GM08714 (cell line): Measurements from ENCODE around the gene ACSM2A.
"Not testable (repeated sequence)": the region's sequence is repeated elsewhere in the genome, so short reads cannot be mapped to it uniquely, and the experiment has no call there.

ENCODE experiments used
- H3K4me3 ChIP-seq: fragments of 200-500 bp; sonication (Bioruptor generic); 2 replicates; pipeline ENCODE4 v1.5.1; 2014; ENCODE audit warnings: mild to moderate bottlenecking, low read length, inconsistent platforms
- ZNF274 ChIP-seq: IDR thresholded peaks from 2 replicates; pipeline ENCODE4 v1.6.1; 2012; ENCODE audit warnings: mild to moderate bottlenecking, low read depth, low read length

Gene ACSM2A, protein sequence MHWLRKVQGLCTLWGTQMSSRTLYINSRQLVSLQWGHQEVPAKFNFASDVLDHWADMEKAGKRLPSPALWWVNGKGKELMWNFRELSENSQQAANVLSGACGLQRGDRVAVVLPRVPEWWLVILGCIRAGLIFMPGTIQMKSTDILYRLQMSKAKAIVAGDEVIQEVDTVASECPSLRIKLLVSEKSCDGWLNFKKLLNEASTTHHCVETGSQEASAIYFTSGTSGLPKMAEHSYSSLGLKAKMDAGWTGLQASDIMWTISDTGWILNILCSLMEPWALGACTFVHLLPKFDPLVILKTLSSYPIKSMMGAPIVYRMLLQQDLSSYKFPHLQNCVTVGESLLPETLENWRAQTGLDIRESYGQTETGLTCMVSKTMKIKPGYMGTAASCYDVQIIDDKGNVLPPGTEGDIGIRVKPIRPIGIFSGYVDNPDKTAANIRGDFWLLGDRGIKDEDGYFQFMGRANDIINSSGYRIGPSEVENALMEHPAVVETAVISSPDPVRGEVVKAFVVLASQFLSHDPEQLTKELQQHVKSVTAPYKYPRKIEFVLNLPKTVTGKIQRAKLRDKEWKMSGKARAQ

DNA sequence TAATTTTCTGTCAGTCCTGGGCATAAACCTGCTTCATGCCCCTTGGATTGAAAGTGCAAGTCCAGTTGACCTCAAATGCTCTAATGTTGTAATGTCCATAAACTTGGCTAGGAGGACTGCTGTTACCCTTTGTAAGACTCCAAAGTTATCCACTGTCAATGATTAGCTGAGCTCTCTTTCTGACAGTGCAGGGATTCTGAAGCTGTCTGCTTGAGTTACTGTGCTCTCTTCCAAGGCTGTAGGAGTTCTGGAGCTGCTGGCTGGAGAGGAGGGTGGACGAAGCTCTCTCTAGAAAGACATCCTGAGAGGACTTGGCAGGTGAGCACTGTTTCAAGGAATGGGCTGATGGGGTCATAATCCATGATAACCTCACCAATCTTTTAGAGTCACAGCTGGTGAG lies at the start of gene ACSM2A:
ACSM2A (plus strand) TSS at position 158 of the 400 bp plus-strand sequence. CDS start 8,594 bp downstream, outside the sequence.
- H3K4me3 ChIP-seq: not testable (repeated sequence)

- TF ChIP-seq ZNF274: no peak
- no peak overlapping the region for H3K4me3 ChIP-seq
Observed at GRCh38 chr16:20402651-20403050, 48.7 kb upstream of the ACSM2A start.

GRCh38 chr16:20404637-20405036 lies 46.7 kb upstream of the ACSM2A start, which contains the start of gene PDILT:
Gene PDILT, minus strand, starts transcription at chr16:20404737. Its CDS starts 5,437 bp downstream, at chr16:20399300.
- H3K4me3 ChIP-seq: no peak within 1 kb of the TSS
- TF ChIP-seq ZNF274: no peak

- H3K4me3 ChIP-seq: no peak within 1 kb of the TSS
- no peak for TF ChIP-seq ZNF274
Observed at GRCh38 chr16:20409398-20410120, 41.8 kb upstream of the ACSM2A start, which contains the start of gene ACSM5. Gene ACSM5, plus strand, starts transcription at chr16:20409534. Its CDS starts 1,951 bp downstream, at chr16:20411485.

DNA sequence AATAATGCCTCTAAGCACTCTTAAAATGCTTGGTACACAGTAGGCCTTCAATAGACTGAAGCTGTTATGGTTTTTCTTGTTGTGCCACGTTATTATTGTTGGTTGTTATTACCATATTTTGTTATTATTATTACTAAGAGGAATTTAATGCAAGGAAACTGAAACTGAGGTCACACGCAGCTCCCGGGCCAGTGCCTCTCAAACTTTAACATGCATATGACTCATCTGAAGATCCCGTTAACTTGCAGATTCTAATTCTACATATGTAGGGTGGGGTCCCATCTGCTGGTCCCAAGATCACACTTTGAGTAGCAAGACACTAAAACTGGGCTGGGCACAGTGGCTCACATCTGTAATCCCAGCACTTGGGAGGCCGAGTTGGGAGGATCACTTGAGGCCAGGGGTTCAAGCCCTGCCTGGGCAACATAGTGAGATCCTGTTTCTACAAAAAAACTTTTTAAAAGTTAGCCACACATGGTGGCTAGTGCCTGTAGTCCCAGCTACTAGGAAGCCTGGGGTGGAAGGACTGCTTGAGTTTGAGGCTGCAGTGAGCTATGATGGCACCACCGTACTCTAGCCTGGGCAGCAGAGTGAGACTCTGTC lies 41.1 kb upstream of the ACSM2A start:
- H3K4me3 ChIP-seq: no peak overlapping the region
- no peak for TF ChIP-seq ZNF274

DNA sequence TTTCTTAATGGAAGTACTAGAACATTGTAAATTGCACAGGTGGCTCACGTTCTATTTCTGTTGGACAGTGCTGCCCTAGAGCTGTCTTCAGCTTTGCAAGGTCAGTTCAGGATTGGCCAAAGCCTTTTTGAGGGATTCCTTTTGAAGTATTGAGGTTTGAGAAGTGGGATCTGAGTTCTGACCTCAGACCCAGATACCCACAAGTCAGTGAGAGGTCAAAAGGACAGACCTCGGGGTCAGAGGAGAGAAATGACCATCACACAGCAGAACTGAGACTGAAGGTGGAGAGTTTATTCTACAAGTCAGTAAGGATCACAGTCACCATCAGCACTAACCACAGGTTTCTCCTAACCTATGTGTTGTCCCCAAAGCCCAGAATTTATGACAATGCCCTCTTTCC lies 40.3 kb upstream of the ACSM2A start:
- H3K4me3 ChIP-seq: no peak overlapping the region
- no peak for TF ChIP-seq ZNF274

GRCh38 chr16:20415541-20415940 lies 35.8 kb upstream of the ACSM2A start:
- TF ChIP-seq ZNF274: no peak
- no peak overlapping the region for H3K4me3 ChIP-seq

GRCh38 chr16:20419093-20419492 lies 32.2 kb upstream of the ACSM2A start:
- not testable (repeated sequence) for H3K4me3 ChIP-seq

- not testable (repeated sequence) for H3K4me3 ChIP-seq
Observed at GRCh38 chr16:20421748-20422147, 29.6 kb upstream of the ACSM2A start.

- H3K4me3 ChIP-seq: not testable (repeated sequence)
Observed at GRCh38 chr16:20423772-20424128, 27.6 kb upstream of the ACSM2A start.

DNA sequence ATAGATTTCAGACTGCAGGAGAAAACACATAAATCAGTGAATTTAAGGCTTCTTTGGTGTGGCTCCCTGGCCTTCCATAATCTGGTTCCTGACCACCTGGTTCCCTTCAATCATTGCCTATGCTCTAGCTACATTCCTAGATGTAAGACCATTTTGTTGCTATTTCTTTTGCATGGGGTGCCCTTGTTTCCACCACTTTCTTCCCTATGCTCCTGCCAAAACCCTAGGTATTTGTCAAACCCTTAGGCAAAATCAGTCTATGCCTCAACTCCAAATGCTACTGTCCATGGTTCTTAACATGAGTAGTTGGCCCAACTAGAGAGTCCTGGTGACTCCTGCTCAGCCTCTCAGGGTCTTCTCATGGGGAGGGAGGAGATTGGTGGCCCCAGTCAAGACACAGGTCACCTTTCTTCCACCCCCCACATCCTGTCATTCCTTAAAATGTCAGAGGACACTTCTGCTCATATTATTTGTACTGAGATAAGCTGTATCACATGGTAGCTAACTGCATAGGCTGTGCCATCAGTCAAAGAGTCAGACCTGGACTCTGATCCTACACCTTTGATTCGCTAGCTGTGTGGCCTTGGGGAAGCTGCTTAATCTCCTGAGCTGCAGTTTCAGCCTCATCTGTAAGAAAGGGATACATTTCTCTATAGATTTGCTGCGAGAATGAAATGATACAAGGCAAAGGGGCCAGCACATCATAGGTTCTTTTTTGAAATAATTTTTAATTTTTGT lies 27.0 kb upstream of the ACSM2A start:
- H3K4me3 ChIP-seq: no peak overlapping the region
- no peak for TF ChIP-seq ZNF274

- H3K4me3 ChIP-seq: not testable (repeated sequence)
Observed at GRCh38 chr16:20427401-20427797, 23.9 kb upstream of the ACSM2A start.

- H3K4me3 ChIP-seq: not testable (repeated sequence)
Observed at GRCh38 chr16:20429499-20429898, 21.8 kb upstream of the ACSM2A start.

DNA sequence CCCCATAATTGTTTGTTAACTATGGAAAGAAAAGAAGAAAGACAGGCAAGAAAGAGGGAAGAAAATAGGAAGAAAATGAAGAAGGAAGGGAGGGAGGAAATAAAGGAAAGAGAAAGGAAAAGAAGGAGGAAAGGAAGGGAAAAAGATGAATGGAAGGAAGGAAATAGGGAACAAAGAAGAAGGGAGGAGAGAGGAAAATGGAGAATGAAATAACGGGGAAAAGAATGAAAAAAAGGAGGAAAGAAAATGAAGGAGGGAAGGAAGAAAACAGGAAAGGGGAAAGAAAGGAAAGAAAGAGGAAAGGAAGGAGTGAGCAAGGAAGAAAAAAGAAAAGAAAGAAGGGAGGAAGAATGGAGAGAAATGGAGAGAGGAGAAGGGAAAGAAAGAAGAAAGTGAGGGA lies 20.8 kb upstream of the ACSM2A start:
- not testable (repeated sequence) for H3K4me3 ChIP-seq
